Endodermal cell (in vitro differentiated cells): Measurements from ENCODE around the gene KIF6. TPM values are rescaled to one million over a fixed set of nuclear protein-coding genes. Genes with fewer than 3 reads are reported as not detected.

Experiments used
- DNase-seq: peaks from one replicate; pipeline ENCODE4 v3.0.0-alpha.2; 2017
- H3K27ac ChIP-seq: 2 replicates; pipeline ENCODE4 v1.5.1; 2013; ENCODE audit warnings: mild to moderate bottlenecking, low read depth, low read length, moderate library complexity
- H3K27me3 ChIP-seq: 2 replicates; pipeline ENCODE4 v1.6.1; 2013; ENCODE audit warnings: mild to moderate bottlenecking, low read length, moderate library complexity; ENCODE audit not compliant: insufficient read depth, control insufficient read depth, poor library complexity, severe bottlenecking
- H3K36me3 ChIP-seq: 2 replicates; pipeline ENCODE4 v1.7.0; 2013; ENCODE audit warnings: mild to moderate bottlenecking, low read length, moderate library complexity; ENCODE audit not compliant: control insufficient read depth, insufficient read depth
- H3K4me1 ChIP-seq: one replicate; pipeline ENCODE4 v1.7.0; 2013; ENCODE audit warnings: low read length; ENCODE audit not compliant: control insufficient read depth, insufficient read depth
- H3K4me3 ChIP-seq: 2 replicates; pipeline ENCODE4 v1.5.1; 2013; ENCODE audit warnings: mild to moderate bottlenecking, low read length, moderate library complexity
- H3K9ac ChIP-seq: 2 replicates; pipeline ENCODE4 v1.6.1; 2013; ENCODE audit warnings: mild to moderate bottlenecking, low read length, moderate library complexity; ENCODE audit not compliant: poor library complexity, severe bottlenecking; ENCODE audit errors: extremely low read depth
- H3K9me3 ChIP-seq: 2 replicates; pipeline ENCODE4 v1.6.1; 2013; ENCODE audit warnings: mild to moderate bottlenecking, low read length, moderate library complexity; ENCODE audit not compliant: control insufficient read depth
- H3K27ac Mint-ChIP-seq: 2 replicates; pipeline ENCODE4 v1.8.0; 2020; ENCODE audit warnings: mixed read lengths
- H3K27me3 Mint-ChIP-seq: 2 replicates; pipeline ENCODE4 v1.8.0; 2021; ENCODE audit warnings: mild to moderate bottlenecking, mixed read lengths; ENCODE audit not compliant: insufficient read depth
- H3K36me3 Mint-ChIP-seq: 2 replicates; pipeline ENCODE4 v1.8.0; 2020; ENCODE audit warnings: low read depth, mixed read lengths
- H3K4me1 Mint-ChIP-seq: 2 replicates; pipeline ENCODE4 v1.8.0; 2020; ENCODE audit warnings: mixed read lengths
- H3K4me3 Mint-ChIP-seq: 2 replicates; pipeline ENCODE4 v1.8.0; 2020; ENCODE audit warnings: mild to moderate bottlenecking, moderate library complexity, mixed read lengths
- H3K9me3 Mint-ChIP-seq: 2 replicates; pipeline ENCODE4 v1.8.0; 2020; ENCODE audit warnings: mild to moderate bottlenecking, mixed read lengths
- CTCF ChIP-seq: fragments of 200-600 bp; sonication (generic); conservative IDR thresholded peaks from 2 replicates; pipeline ENCODE4 v1.5.0; 2021; ENCODE audit warnings: antibody characterized with exemption, mild to moderate bottlenecking
- WGBS, 2 experiments: methylation state at CpG; one replicate each; pipeline versions ENCODE4 v1.1.5 to v1.1.7; 2013; ENCODE audit warnings: missing lambda C conversion rate in 2 of 2, mixed read lengths in 1 of 2; ENCODE audit not compliant: insufficient coverage in 1 of 2, insufficient read length in 1 of 2; 5-methylcytosine and 5-hydroxymethylcytosine counted together
- total RNA-seq, 2 donors: library from RNA; stranded (reverse); fragmentation: NEBNext Ultra II Directional in 1 of 2; extraction: Animal tissue kit (Norgen Biotek cat#: 25700) in 1 of 2; gene quantifications; 2 replicates in 1 of 2; 3 replicates in 1 of 2; pipeline ENCODE4 v1.2.1, GENCODE V29; 2021

Gene KIF6
- total RNA-seq, 2 donors from 2014 or later = 0.62 to 1.1 TPM

- Histone ChIP-seq H3K27ac (no peak overlapping the region), H3K9ac (no peak overlapping the region), H3K27me3 (peaks cover 77% of the 10 kb centered on the region), H3K36me3 (no peaks in the 10 kb centered on the region), H3K9me3 (no peaks in the 10 kb centered on the region), H3K4me3 (no peak overlapping the region), H3K4me1 (no peaks in the 10 kb centered on the region)
- peak; percentile 57 for DNase-seq
- H3K4me1 Mint-ChIP-seq = peaks cover 6% of the 10 kb centered on the region
- WGBS, 2 experiments = 97% methylated on average over 3 of the region's 3 CpGs; no CpG with 5 or more reads in 1 of the 2 experiments
- no peaks in the 10 kb centered on the region for H3K9me3 Mint-ChIP-seq
- peak; percentile 16 for TF ChIP-seq CTCF
- no peak overlapping the region for H3K27ac Mint-ChIP-seq
- peaks cover 17% of the 10 kb centered on the region for H3K27me3 Mint-ChIP-seq
- H3K36me3 Mint-ChIP-seq = no peaks in the 10 kb centered on the region
- no peak overlapping the region for H3K4me3 Mint-ChIP-seq
These were observed 170.1 kb downstream of the KIF6 start for GRCh38 chr6:39555136-39555535.

- WGBS, 2 experiments = 90 to 100% methylated on average over 8 to 11 of the region's 11 CpGs
- H3K4me1 ChIP-seq = no peaks in the 10 kb centered on the region
- H3K27ac Mint-ChIP-seq = no peak overlapping the region
- peaks cover 6% of the 10 kb centered on the region for H3K4me1 Mint-ChIP-seq
- H3K9me3 Mint-ChIP-seq = no peaks in the 10 kb centered on the region
- peaks cover 77% of the 10 kb centered on the region for H3K27me3 ChIP-seq
- H3K27ac ChIP-seq = no peak overlapping the region
- no peaks in the 10 kb centered on the region for H3K36me3 Mint-ChIP-seq
- no peaks in the 10 kb centered on the region for H3K9me3 ChIP-seq
- no peaks in the 10 kb centered on the region for H3K36me3 ChIP-seq
- no peak overlapping the region for H3K4me3 ChIP-seq
- H3K4me3 Mint-ChIP-seq = no peak overlapping the region
- no peak overlapping the region for H3K9ac ChIP-seq
- TF ChIP-seq CTCF = no peak
- peak; percentile 44 for DNase-seq
- peaks cover 23% of the 10 kb centered on the region for H3K27me3 Mint-ChIP-seq
These were observed 171.1 kb downstream of the KIF6 start for GRCh38 chr6:39553860-39554802.

GRCh38 chr6:39553029-39553428 lies 172.2 kb downstream of the KIF6 start:
- DNase-seq = no peak
- Mint-ChIP-seq H3K4me3 (no peak overlapping the region), H3K4me1 (peaks cover 6% of the 10 kb centered on the region), H3K27ac (no peak overlapping the region), H3K9me3 (no peaks in the 10 kb centered on the region), H3K27me3 (peaks cover 18% of the 10 kb centered on the region), H3K36me3 (no peaks in the 10 kb centered on the region)
- Histone ChIP-seq H3K9ac (no peak overlapping the region), H3K36me3 (no peaks in the 10 kb centered on the region), H3K4me3 (no peak overlapping the region), H3K9me3 (no peaks in the 10 kb centered on the region), H3K27me3 (peaks cover 77% of the 10 kb centered on the region), H3K4me1 (no peaks in the 10 kb centered on the region), H3K27ac (no peak overlapping the region)
- no peak for TF ChIP-seq CTCF
